Cardiac muscle cell (in vitro differentiated cells and primary cell): ENCODE data around the gene KIF26B. TPM values are rescaled to one million over a fixed set of nuclear protein-coding genes. Genes with fewer than 3 reads are reported as not detected.

Experiments
- DNase-seq, 2 donors: peaks; one replicate each; pipeline versions ENCODE4 v3.0.0 to v3.0.0-alpha.2; 2010 to 2017; ENCODE audit warnings: low read depth in 1 of 2, low spot score in 1 of 2
- H3K27ac ChIP-seq: fragments of 200-600 bp; sonication (generic); 2 replicates; pipeline ENCODE4 v1.5.1; 2016
- H3K27me3 ChIP-seq: fragments of 200-600 bp; sonication (generic); 2 replicates; pipeline ENCODE4 v1.6.0; 2016; ENCODE audit warnings: control low read depth
- H3K36me3 ChIP-seq: fragments of 200-600 bp; sonication (generic); 2 replicates; pipeline ENCODE4 v1.5.1; 2016; ENCODE audit warnings: control low read depth
- H3K4me1 ChIP-seq: fragments of 200-600 bp; sonication (generic); 2 replicates; pipeline ENCODE4 v1.8.1; 2017; ENCODE audit warnings: low read depth, mild to moderate bottlenecking, mixed run types
- H3K4me3 ChIP-seq: fragments of 200-600 bp; sonication (generic); 2 replicates; pipeline ENCODE4 v1.5.1; 2016; ENCODE audit warnings: mild to moderate bottlenecking
- H3K9me3 ChIP-seq: fragments of 200-600 bp; sonication (generic); 2 replicates; pipeline ENCODE4 v1.5.1; 2017; ENCODE audit warnings: low read depth, mild to moderate bottlenecking, control low read depth
- polyA plus RNA-seq: library from polyadenylated mRNA; unstranded; fragments of >200 nt; fragmentation: Nextera tagmentation; extraction: Ambion mirVana; gene quantifications from 2 replicates; pipeline ENCODE4 v1.2.1, GENCODE V29; 2016
- total RNA-seq: library from RNA; depleted of rRNA; stranded (reverse); fragments of >200 nt; gene quantifications from 2 replicates; pipeline ENCODE4 v1.2.3, GENCODE V29; 2016
- TF ChIP-seq, protein P1 (sequence below): IDR thresholded peaks from 2 replicates; pipeline ENCODE4 v1.5.1; 2012; ENCODE audit warnings: low read depth, mild to moderate bottlenecking, low read length

Gene KIF26B
- total and polyA plus RNA-seq, 2 experiments from 2014 or later, result 58.9 to 177 TPM

DNA sequence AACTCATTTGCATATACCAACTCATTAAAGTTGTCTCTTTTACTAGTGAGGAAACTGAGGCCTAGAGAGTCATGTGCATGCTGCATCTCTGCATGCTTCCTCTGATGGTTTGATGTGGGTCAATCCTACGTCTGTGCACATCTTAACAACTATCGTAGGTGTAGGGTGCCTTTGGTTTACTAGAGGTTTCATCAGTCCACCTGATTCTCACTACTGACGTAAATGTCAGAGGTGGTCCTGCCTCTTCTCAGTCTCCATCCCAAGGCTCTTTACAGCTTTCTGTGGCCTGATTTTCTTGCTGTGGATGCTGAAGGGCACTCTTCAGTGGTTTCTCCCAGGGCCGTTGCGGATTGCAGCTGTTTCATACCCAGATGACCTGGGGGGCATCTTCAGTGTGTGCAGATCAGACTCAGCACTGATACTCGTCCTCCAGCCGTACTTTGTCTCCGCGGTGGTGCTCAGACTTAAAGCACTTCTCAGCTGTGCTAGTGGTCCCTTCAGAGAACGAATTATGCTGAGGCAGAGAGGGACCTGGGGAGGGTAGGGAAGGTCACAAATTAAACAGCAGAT, 407.0 kb downstream of the KIF26B start:
- Histone ChIP-seq H3K4me1 (peaks cover 23% of the 10 kb centered on the region), H3K27me3 (no peaks in the 10 kb centered on the region), H3K27ac (no peak overlapping the region), H3K4me3 (no peak overlapping the region), H3K9me3 (no peaks in the 10 kb centered on the region), H3K36me3 (no peaks in the 10 kb centered on the region)
- no peak for DNase-seq
- TF ChIP-seq, protein P1, sequence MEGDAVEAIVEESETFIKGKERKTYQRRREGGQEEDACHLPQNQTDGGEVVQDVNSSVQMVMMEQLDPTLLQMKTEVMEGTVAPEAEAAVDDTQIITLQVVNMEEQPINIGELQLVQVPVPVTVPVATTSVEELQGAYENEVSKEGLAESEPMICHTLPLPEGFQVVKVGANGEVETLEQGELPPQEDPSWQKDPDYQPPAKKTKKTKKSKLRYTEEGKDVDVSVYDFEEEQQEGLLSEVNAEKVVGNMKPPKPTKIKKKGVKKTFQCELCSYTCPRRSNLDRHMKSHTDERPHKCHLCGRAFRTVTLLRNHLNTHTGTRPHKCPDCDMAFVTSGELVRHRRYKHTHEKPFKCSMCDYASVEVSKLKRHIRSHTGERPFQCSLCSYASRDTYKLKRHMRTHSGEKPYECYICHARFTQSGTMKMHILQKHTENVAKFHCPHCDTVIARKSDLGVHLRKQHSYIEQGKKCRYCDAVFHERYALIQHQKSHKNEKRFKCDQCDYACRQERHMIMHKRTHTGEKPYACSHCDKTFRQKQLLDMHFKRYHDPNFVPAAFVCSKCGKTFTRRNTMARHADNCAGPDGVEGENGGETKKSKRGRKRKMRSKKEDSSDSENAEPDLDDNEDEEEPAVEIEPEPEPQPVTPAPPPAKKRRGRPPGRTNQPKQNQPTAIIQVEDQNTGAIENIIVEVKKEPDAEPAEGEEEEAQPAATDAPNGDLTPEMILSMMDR, result no peak

DNA sequence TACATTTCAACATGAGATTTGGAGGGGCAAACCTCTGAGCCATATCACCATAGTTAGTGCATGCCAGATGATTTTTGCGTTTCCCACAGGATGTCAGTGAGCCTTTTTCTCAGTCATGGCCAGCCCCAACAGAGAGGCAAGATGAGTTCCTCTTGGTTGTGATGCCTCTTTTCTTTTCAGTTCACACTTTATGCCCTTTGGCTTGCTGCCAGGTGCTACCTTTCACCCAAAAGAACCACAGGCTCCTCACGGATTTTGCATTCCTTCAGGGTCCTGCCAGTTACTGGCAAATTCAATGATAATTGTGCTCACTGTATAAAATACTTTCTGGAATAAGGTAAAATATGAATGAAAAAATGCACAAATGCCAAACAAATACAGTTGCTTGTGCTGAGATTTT, 411.3 kb downstream of the KIF26B start:
- Histone ChIP-seq H3K27me3 (no peaks in the 10 kb centered on the region), H3K36me3 (no peaks in the 10 kb centered on the region), H3K4me3 (no peak overlapping the region), H3K4me1 (peaks cover 21% of the 10 kb centered on the region), H3K9me3 (no peaks in the 10 kb centered on the region), H3K27ac (peak overlapping the region; percentile 81)
- no peak for DNase-seq
- TF ChIP-seq, protein P1, result no peak

DNA sequence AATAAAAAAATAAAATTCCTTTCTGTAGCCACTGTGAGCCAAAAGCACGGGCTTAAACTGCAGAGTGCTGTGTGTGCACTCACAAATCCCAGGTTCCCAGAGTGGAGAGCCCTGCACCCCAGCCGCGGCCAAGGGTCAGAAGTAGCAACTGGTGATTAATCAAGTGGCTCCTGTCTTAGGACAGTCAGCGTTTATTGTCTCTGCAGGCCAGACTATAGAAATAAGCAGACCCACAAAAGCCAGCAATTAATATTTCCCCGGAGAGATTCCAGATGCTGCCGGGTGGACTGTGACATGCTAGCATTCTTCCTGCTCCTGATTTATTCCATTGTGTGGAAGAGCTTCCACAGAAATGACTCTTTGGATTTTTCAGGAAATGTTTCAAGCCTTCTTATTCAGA, 412.2 kb downstream of the KIF26B start:
- DNase-seq, result peak in 1 of 2 donors; percentile 49
- no peak overlapping the region for H3K4me3 ChIP-seq
- H3K27me3 ChIP-seq, result no peaks in the 10 kb centered on the region
- peak overlapping the region; percentile 81 for H3K27ac ChIP-seq
- H3K4me1 ChIP-seq, result peaks cover 28% of the 10 kb centered on the region
- TF ChIP-seq, protein P1, result no peak
- H3K36me3 ChIP-seq, result no peaks in the 10 kb centered on the region
- no peaks in the 10 kb centered on the region for H3K9me3 ChIP-seq

DNA sequence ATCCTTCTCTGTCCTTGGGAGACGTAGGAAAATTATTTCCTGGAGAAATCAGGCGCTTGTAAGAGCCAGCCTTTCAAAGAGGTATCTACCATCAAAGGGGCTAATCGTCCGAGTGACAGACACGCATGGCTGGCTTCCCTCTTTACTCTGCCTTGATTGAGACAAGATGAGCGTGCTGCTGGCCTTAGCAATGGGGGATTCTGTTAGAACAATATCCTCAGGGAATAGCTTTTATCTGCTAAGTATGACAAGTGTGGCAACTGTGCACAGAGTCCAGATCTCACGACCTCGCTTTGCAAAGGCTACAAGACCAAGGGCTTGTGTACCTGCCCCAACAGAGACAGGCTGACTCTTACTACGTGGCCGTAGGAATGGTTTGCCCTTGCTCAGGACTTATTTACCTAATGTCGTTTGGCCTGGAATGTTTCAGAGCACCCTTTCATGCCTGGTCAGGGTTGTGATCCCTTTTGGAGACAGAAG, 417.1 kb downstream of the KIF26B start:
- TF ChIP-seq, protein P1, result no peak
- peak in 1 of 2 donors; percentile 20 for DNase-seq
- peaks cover 44% of the 10 kb centered on the region for H3K4me1 ChIP-seq
- H3K27ac ChIP-seq, result peak overlapping the region; percentile 85
- no peak overlapping the region for H3K4me3 ChIP-seq
- H3K36me3 ChIP-seq, result no peaks in the 10 kb centered on the region
- no peaks in the 10 kb centered on the region for H3K27me3 ChIP-seq
- H3K9me3 ChIP-seq, result no peaks in the 10 kb centered on the region

DNA sequence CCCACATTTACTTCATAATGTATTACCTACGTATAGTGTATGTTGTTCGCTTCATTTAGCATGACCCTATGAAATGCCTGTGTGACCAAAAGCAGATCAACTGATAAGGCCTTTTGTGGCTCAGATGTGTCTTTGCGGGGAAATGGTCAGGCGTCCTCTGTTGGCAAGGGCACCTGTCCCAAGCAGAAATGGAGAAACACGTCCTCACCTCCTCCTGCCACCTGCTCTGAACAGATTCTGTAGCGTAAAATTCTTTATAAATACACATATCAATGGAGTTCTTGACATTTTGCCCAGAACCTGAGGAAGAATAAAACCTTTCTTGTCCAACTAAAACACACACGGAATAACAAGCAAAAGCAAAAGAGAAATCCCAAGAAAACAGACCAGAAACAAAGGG, 417.9 kb downstream of the KIF26B start:
- Histone ChIP-seq H3K4me1 (peaks cover 36% of the 10 kb centered on the region), H3K27me3 (no peaks in the 10 kb centered on the region), H3K4me3 (no peak overlapping the region), H3K36me3 (no peaks in the 10 kb centered on the region), H3K9me3 (no peaks in the 10 kb centered on the region), H3K27ac (peak overlapping the region; percentile 85)
- DNase-seq, result no peak
- TF ChIP-seq, protein P1, result no peak
